Measurements from ENCODE around the gene PADI2. TPM values are rescaled to one million over a fixed set of nuclear protein-coding genes. Genes with fewer than 3 reads are reported as not detected.

Gene PADI2
- total RNA-seq: under 0.01 and 0.15 TPM in 2 replicates

GRCh38 chr1:17119076-17119772, at the start of gene PADI2:
Gene PADI2 (minus strand): TSS chr1:17119451. CDS start chr1:17119371, 80 bp downstream.

DNA sequence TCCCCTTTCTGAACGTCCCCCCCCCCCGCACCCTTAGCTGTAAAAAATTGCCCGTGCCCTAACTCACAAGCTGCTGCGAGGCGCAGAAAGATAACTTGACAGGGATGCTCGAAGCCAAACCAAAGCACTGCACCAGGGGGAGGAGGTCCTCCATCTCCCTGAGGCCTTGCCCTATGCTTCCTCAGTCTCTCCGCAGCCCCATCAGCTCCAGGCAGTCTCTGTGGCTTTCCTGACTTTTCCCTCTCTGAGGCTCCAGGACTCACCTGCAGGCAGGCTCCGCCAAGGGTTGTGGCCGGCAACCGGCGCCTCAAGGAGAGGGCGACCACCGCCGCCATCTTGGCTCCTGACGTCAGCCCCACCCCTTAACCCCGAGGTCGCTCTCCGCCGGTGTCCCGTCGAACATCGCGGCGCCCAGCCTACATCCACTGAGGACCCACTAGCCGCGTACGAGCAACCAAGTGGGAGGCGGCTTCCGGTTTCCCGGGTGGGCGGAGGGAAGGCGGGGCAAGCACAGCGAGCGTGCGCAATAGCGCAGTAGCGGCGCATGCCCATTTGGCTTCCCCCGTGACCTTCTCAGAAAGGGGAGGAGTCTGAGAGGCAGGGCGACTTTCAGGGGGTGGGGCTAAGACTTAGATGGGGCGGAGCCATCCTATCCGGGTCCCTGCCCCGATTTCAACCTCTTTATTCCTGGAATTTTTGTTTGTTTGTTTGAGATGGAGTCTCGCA, 65.4 kb downstream of the PADI2 start, which contains the start of gene SDHB:
Gene SDHB, minus strand, starts transcription at position 348 of the 726 bp plus-strand sequence. Its CDS starts 13 bp downstream, at position 335.

Other genes starting within 250 kb of the PADI2 start
- gene RNU1-2, start 223.5 kb downstream of the PADI2 start, total RNA-seq: under 0.01 TPM in 2 replicates
- gene CROCC, start 197.5 kb downstream of the PADI2 start, total RNA-seq: 12.4 and 22.5 TPM in 2 replicates
- 16.9 and 26.5 TPM in 2 replicates for gene MFAP2, start 138.8 kb downstream of the PADI2 start, total RNA-seq
- 14.0 and 21.0 TPM in 2 replicates for gene ATP13A2, start 107.5 kb downstream of the PADI2 start, total RNA-seq
- 97.8 and 146 TPM in 2 replicates for gene SDHB, start 65.4 kb downstream of the PADI2 start, total RNA-seq
- gene PADI1, start 85.7 kb upstream of the PADI2 start, total RNA-seq: not detected in 2 replicates
- gene PADI3, start 129.6 kb upstream of the PADI2 start, total RNA-seq: not detected in 2 replicates
- gene PADI4, start 188.7 kb upstream of the PADI2 start, total RNA-seq: not detected in 2 replicates

All from smooth muscle cell of trachea (primary cell).